Stimulated activated CD8-positive, alpha-beta memory T cell treated with anti-CD3 and anti-CD28 coated beads, Interleukin-2, amount 100 ng/mL, for 48 hours (primary cell): ENCODE measurements around the gene LHFPL3.
"Not testable (repeated sequence)": the region's sequence is repeated elsewhere in the genome, so short reads cannot be mapped to it uniquely, and the experiment has no call there.

ENCODE experiments used
- DNase-seq, 2 donors: peaks; one replicate each; pipeline ENCODE4 v3.0.0-alpha.2; 2020; ENCODE audit warnings: low read depth in 2 of 2

The LHFPL3 gene

GRCh38 chr7:104694710-104695109 lies 366.3 kb downstream of the LHFPL3 start:
- DNase-seq = no peak

- no peak for DNase-seq
These were observed 367.2 kb downstream of the LHFPL3 start for GRCh38 chr7:104695563-104695962.

GRCh38 chr7:104700336-104700735 lies 371.9 kb downstream of the LHFPL3 start:
- DNase-seq = no peak

GRCh38 chr7:104721027-104721426 lies 392.6 kb downstream of the LHFPL3 start:
- DNase-seq = not testable (repeated sequence)

GRCh38 chr7:104723001-104723400 lies 394.6 kb downstream of the LHFPL3 start:
- no peak for DNase-seq

GRCh38 chr7:104758504-104758903 lies 430.1 kb downstream of the LHFPL3 start:
- DNase-seq = no peak

- DNase-seq = no peak
These were observed 433.5 kb downstream of the LHFPL3 start for GRCh38 chr7:104761892-104762291.

- no peak for DNase-seq
These were observed 438.7 kb downstream of the LHFPL3 start for GRCh38 chr7:104767113-104767512.

GRCh38 chr7:104767826-104768536 lies 439.6 kb downstream of the LHFPL3 start:
- DNase-seq = no peak

GRCh38 chr7:104772405-104773345 lies 444.3 kb downstream of the LHFPL3 start:
- no peak for DNase-seq

GRCh38 chr7:104773796-104774195 lies 445.4 kb downstream of the LHFPL3 start:
- DNase-seq = no peak

GRCh38 chr7:104775531-104775930 lies 447.1 kb downstream of the LHFPL3 start:
- DNase-seq = no peak

- no peak for DNase-seq
These were observed 448.9 kb downstream of the LHFPL3 start for GRCh38 chr7:104777301-104777800.

GRCh38 chr7:104779888-104780287 lies 451.5 kb downstream of the LHFPL3 start:
- no peak for DNase-seq

GRCh38 chr7:104784686-104785085 lies 456.3 kb downstream of the LHFPL3 start:
- DNase-seq = no peak

GRCh38 chr7:104789780-104790179 lies 461.4 kb downstream of the LHFPL3 start:
- no peak for DNase-seq

- no peak for DNase-seq
These were observed 462.0 kb downstream of the LHFPL3 start for GRCh38 chr7:104790440-104790839.

- DNase-seq = no peak
These were observed 462.7 kb downstream of the LHFPL3 start for GRCh38 chr7:104791080-104791479.

- DNase-seq = no peak
These were observed 464.7 kb downstream of the LHFPL3 start for GRCh38 chr7:104793066-104793465.

GRCh38 chr7:104794154-104794553 lies 465.8 kb downstream of the LHFPL3 start:
- no peak for DNase-seq

GRCh38 chr7:104794589-104794988 lies 466.2 kb downstream of the LHFPL3 start:
- no peak for DNase-seq

- no peak for DNase-seq
These were observed 466.7 kb downstream of the LHFPL3 start for GRCh38 chr7:104795086-104795485.
